Effector CD8-positive, alpha-beta T cell (primary cell): ENCODE data around the gene ARID4B.
A peak's percentile ranks its signal among the peaks of the same experiment; 100 is the strongest.
"Not testable (repeated sequence)": the region's sequence is repeated elsewhere in the genome, so short reads cannot be mapped to it uniquely, and the experiment has no call there.

ENCODE experiments used
- DNase-seq: peaks from one replicate; lab custom pipeline; 2025; lab: John Stamatoyannopoulos, UW

The ARID4B gene

DNA sequence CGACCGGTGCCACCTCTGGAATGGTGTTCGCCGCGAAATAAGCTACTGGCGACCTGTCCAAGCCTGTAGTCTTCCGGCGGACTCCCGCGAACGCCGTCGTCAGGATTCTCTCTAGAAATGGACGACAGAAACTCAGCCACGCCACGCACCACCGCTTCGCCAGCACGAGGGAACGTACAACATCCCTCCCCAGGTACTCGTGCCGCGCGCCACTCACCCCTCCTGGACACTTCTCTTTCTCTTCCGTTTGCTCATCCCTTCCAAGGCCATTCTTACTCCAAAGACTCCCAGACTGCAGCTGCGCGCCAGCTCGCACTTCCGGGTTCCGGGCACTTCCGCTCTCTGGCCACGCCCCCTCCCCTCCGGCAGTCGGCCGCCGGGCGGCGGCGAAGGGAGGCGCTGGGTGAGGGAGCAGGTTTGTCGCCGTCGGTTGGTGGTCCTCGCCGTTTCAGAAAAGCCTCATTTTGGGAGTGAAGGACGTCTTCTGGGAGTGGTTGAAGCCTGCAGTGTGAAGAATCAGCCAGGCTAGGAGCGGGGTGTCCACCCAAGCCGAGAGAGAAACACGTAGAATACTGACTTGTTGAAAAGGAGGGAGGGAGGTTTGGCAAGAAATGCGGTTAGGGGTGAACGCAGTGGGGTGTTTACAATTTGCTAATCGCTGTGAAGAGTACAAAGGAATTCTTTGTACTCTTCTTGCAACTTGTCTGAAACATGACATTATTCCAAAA, 166.9 kb downstream of the ARID4B start, which contains the start of gene RBM34:
Gene RBM34 (minus strand): TSS at position 294 of the 728 bp plus-strand sequence. CDS start 24 bp downstream, at position 270.
- DNase-seq = peak; percentile 86

DNA sequence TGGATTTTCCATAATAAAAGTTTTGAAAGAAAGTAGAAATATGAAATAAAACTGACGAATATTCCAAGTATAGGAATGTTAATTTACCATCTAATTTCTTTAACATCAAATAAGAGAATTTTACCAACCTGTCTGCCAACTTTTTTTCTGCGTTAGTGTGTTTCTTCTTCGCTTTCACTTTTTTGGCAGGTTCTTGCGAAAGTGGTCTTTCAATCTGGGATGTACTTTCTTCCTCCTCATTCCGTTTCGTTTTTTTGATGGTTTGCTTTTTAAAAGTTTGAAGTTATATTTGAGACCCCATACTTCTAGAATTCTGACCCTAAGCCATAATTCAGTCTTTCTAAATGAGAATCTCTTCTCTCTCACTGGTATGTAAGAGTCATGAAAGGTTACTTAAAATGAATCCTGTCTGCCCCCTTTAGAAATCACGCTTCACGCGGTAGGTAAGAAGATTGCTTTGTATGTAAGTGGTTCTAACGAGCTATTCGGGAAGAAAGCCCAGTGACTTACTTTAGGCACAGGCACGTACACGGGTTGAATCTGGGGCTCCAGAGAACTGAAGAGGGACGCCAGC, 167.5 kb downstream of the ARID4B start:
- no peak for DNase-seq

DNA sequence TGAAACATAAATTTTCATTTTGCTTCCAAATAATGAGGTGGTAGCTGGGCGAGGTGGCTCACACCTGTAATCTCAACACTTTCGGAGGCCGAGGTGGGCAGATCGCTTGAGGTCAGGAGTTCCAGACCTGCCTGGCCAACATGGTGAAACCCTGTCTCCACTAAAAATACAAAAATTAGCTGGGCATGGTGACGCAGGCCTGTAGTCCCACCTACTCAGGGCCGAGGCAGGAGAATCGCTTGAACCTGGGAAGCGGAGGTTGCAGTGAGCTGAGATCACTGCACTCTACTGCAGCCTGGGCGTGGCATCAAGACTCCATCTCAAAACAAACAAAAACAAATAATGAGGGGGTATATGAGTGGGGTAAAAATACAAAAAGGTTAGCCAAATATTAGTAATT, 168.0 kb downstream of the ARID4B start:
- not testable (repeated sequence) for DNase-seq

DNA sequence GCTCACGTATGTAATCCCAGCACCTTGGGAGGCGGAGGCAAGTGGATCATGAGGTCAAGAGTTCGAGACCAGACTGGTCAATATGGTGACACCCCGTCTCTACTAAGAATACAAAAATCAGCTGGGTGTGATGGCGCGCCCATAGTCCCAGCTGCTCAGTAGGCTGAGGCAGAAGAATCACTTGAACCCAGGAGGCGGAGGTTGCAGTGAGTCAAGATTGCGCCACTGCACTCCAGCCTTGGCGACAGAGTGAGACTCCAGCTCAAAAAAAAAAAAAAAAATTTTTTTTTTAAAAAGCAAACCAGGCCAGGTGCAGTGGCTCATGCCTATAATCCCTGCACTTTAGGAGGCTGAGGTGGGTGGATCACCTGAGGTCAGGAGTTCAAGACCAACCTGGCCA, 168.7 kb downstream of the ARID4B start:
- DNase-seq = not testable (repeated sequence)

DNA sequence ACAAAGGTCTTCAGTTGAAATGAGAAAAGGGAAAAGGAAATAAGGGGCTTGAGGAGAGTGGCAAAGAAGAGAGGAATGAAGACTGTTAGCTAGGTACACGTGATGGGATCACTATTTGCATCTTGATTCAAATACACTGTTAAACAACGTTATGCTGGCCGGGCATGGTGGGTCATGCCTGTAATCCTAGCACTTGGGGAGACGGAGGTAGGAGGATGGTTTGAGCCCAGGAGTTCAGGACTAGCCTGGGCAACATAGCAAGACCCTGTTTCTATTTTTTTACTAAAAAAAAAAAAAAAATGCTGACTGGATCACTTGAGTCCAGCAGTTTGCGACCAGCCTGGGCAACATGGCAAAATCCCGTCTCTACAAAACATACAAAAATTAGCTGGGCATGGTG, 169.3 kb downstream of the ARID4B start:
- DNase-seq = no peak

DNA sequence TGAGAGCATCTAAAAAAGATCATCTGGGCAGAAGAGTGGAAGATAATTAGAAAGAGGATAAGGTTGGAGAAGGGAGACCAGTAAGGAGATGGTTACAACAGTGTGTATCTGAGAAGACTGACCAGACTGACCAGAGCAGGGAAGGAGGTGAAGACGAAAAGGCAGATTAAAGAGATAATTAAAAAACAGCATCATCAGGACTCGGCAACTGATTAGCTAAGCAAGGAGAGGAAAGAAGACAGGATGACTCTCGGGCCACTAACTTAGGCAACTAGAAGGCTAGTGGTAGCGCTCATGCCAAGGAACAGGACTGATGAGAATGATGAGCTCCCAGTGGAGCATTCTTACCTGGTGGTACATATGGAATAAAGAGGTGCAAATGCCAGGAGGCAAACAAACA, 170.8 kb downstream of the ARID4B start:
- no peak for DNase-seq

DNA sequence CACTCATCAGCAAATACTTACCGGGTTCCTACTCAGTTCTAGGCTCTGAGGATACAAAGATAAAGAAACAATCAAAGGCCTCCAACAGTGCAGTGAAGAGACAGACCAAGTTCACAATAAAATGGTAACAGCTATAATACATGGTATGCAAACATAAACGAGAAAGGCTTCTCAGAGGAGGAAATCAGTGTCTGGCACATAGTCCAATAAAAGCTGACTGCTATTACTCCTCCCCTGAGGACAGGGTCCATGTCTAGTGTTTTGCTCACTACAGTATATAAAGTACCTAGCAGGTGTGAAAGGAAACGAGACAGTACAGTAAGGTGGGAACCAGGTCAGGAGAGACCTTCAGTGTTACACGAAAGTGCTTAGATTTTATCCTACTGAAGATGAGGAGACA, 171.2 kb downstream of the ARID4B start:
- DNase-seq = no peak

DNA sequence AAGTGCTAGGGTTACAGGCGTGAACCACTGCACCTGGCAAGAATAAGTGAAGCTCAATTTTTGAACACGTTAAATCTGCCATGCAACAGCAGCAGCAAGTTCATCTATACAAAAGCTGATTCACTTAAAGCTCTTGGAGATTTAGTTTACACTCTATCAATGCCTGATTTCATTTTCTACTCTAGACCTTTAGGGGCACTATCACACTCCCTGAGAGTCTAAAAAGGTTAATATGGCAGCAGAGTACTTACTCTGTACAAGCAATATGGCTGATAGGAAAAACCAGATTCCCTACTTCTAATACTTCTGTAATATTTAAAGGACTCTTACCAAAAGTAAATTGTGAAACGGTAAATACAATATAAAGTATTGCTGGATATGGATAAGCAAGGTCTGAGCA, 171.7 kb downstream of the ARID4B start:
- DNase-seq = no peak

DNA sequence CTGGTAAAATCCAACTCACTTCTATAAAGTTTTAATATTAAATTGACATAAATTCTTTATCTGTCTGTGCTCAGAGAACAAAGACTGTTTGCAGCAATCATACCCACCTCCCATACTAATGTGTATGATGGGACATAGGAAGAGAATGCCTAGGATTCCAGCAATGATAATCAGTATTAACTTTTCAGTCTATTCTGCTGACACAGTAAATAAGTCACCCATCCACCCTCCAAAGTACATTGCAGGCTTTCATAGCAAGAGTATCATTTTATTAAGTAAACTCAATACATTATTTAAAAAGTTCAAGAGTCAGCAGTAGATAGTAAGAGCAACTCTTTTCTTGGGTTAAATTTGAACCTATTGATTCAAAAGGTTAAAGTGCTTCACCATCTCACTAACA, 175.7 kb downstream of the ARID4B start:
- DNase-seq = no peak

DNA sequence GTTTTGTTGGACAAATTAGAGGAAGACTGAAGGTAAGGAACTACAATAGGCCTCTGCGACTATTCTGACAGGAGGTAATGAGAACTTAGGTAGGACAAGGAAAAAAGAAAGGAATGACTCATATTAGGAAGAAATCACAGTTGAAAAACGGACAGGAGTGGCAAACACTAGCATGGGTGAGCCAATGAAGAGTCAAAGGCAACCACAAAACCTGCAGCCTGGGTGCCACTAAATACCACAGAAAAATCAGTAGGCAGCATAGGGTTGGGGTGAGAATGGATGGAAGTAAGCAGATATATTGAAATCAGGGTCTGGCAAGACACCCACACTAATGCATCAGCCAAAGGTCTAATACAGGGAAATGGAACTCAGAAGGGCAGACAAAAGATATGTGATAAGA, 176.9 kb downstream of the ARID4B start:
- DNase-seq = no peak

DNA sequence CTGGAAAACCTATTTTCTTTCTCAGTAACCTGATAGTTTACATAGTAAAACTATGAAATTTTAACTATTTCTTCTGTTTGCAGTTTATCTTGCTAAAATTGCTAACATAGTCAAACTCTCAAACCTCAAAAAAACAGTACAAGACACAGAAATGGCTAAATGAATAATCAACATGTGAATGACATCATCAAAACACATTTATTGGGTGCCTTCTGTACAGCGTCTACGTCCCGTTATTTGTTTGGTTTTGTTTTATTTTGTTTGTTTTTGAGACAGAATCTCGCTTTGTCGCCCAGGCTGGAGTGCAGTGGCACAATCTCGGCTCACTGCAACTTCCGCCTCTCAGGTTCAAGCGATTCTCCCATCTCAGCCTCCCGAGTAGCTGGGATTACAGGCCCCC, 178.2 kb downstream of the ARID4B start:
- no peak for DNase-seq

DNA sequence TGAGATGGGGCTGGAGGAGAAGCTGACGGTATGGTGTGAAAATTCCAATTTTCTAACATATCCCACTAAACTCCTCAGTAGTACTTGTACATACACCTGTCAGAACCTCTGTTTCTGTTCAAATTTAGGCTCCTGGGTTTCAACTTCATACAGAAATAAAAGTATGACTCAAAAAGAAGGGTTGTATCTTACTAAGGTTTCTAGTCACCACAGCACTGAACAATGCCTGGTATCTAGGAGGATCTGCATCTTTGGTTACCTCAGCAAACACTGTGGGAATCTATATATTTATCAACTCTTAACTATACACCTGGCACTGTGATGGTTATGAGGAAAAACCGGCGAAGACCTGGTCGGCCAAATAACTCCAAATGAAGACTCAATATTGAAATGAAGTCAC, 180.7 kb downstream of the ARID4B start:
- no peak for DNase-seq

DNA sequence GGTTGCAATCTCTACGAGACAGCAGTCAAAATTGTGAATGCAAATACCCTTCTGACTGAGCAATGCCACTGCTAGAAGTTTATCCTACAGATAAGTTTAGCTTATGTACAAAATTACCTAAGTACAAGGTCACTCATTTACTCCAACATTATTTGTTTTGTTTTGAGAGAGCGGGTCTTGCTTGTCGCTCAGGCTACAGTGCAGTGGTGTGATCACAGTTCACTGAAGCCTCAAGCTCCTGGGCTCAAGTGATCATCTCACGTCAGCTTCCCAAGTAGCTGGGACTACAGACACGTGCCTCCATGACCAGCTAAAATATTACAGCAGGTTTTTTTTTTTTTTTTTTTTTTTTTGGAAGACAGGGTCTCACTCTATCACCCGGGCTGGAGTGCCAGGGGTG, 182.3 kb downstream of the ARID4B start:
- DNase-seq = no peak

DNA sequence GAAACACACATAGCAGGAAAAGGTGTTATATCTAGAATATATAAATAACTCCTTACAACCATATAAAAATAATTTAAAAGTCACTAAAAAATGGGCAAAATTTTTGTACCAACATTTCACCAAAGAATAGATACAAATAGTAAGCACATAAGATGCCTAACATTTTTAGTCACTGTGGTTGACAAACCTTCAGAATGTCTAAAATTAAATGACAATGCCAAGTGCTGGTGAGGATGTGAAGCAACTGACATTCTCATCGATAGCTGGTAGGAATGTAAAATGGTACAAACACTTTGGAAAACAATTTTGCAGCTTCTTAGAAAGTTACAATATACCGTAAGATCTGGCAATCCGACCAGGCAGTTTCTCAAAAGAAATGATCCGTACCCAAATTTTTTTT, 185.0 kb downstream of the ARID4B start:
- DNase-seq = no peak

DNA sequence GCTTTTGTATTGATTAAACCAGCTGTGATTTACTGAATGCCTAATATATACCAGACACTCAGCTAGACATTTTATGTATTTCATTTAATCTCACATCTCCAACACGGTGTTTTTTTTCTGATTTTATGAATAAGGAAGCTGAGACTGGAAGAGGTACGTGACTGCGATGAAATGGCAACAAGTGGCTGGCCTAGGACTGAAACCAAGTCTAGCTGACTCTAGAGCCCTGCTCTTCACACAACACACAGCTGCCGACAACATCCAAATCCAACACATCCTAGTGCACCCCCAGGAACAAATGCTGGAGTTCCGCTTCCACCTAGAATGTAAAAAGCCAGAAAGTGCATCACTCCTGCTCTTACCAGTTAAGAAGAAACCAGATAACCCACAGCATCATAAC, 188.7 kb downstream of the ARID4B start:
- no peak for DNase-seq

DNA sequence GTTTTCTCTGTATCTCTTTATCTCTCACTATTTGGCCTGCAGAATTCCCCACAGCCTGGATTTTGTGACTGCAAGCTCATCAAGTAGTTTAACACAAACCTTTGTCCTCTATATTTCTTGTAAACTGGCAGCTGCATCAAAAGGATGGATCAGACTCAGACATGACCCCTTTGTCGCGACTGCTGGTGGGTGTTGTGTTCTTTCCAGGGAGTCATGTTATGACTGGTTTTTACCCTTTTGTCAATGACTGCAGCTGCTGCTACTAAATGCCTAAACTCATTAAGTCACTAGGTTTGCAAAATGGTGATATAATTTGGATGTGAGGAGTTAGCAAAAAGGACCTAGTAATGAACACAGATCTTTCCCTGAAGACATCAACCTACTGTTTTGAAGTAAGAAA, 189.2 kb downstream of the ARID4B start:
- no peak for DNase-seq

DNA sequence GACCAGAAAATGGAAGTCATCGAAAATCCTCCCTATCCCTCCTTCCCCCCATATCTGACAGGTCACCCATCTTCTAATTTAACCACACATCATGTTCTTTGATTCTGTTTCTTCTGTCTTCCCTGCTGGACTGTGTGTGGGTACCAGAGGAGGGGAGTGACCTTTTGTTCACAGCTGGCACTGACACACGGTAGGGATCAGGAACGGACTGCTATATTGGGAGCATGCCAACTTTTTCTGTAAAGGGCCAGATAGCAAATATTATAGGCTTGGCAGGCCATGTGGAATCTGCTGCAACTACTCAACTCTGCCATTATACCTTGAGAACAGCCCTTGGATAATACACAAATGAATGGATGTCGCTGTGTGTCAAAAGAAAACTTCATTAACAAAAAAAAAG, 191.9 kb downstream of the ARID4B start:
- no peak for DNase-seq

DNA sequence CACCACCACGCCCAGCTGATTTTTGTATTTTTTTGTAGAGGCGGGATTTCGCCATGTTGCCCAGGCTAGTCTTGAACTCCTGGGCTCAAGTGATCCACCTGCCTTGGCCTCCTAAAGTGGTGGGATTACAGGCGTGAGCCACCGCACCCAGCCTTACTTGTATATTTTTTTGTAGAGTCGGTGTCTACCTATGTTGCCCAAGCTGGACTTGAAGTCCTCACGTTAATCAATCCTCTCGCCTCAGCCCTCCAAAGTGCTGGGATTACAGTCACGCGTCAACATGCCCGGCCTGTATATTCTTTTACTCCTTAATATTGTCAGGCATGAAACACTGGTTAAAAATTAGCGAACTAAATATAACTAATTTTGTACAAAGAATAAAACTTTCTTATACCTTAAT, 193.8 kb downstream of the ARID4B start:
- no peak for DNase-seq

DNA sequence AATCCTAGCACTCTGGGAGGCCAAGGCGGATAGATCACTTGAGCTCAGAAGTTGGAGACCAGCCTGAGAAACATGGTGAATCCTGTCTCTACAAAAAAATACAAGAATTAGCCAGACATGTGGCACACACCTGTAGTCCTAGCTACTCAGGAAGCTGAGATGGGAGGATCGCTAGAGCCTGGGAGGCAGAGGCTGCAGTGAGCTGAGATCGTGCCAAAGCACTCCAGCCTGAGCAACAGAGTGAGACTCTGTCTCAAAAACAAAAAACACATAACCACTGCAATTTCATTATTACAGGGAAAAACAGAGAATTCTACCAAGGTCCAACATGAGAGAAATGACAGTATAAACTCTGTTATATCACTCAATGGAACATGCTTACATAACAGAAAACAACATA, 194.9 kb downstream of the ARID4B start:
- no peak for DNase-seq

DNA sequence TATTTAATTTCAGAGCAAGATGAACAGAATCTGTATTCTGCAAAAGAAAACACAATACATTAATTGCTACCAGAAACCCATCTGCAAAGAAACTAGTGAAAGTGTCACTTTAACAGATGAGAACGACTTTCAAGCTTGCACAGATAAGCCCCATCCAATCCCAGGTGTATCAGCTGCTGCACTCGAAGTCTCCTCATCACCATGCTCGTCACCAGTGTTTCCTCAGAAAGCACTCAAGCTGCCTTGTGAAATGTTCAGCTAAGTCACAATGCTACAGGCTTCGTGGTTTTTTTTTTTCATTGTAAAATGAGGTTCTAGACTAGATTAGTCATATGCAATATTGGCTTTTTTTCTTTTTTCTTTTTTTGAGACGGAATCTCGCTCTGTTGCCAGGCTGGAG, 196.0 kb downstream of the ARID4B start:
- no peak for DNase-seq

DNA sequence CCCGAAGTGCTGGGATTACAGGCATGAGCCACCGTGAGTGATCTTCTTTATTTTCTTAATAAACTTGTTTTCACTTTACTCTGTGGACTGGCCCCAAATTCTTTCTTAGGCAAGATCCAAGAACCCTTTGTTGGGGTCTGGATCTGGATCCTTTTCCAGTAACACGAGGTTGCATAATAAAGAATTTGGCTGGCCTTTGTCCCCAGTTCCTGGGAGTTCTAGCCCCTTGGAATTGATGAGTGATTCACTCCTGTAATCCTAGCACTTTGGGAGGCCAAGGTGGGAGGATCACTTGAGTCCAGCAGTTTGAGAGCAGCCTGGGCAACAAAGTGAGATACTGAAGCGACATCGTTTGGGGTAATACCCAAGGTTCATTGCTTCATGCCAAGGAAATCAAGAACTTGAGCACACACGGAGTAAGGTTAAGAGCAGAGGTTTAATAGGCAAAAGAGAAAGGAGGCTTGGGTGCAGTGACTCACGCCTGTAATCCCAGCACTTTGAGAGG, 197.2 kb downstream of the ARID4B start:
- no peak for DNase-seq

DNA sequence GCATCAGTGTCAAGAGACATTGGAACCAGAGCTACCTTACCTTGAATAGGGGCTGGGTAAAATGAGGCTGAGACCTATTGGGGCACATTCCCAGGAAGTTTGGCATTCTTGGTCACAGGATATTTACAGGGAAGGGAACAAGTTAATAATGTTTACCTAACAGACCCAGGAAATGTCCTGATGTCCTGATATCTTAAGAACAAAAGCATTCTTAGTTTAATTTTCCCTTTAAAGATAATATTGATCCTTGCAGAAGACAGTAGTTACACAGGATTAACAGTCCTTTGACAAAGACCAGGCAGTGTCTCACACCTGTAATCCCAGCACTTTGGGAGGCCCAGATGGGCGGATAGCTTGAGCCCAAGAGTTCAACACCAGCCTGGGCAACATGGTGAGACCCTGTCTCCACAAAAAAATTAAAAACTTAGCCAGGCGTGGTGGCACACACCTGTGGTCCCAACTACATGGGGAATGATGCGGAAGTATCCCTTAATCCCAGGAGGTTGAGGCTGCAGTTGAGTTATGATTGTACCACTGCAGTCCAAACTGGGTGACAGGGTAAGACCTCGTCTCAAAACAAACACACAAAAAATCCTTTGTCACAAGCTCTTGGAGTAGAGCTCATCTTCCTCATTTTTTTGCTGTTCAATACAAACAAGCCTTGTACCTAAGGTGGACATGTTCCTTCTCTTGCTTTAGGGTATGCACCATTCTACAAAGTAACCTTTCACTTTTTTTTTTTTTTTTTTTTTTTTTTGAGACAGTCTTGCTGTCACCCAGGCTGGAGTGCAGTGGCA, 198.0 kb downstream of the ARID4B start:
- no peak for DNase-seq
